SJCRH30 (cell line): ENCODE data around the gene CACNA2D3. TPM values are rescaled to one million over a fixed set of nuclear protein-coding genes. Genes with fewer than 3 reads are reported as not detected.

Experiments
- DNase-seq, 2 experiments: peaks; one replicate each; pipeline ENCODE4 v3.0.0-alpha.2; 2015 to 2020
- H3K27ac ChIP-seq: fragments of 250-450 bp; sonication (Bioruptor Pico); 2 replicates; pipeline ENCODE4 v1.5.1; 2020; ENCODE audit warnings: mild to moderate bottlenecking, moderate library complexity
- H3K27me3 ChIP-seq: fragments of 250-450 bp; sonication (Bioruptor Pico); 2 replicates; pipeline ENCODE4 v1.5.1; 2020; ENCODE audit warnings: mild to moderate bottlenecking, moderate library complexity
- H3K36me3 ChIP-seq: fragments of 250-450 bp; sonication (Bioruptor Pico); 2 replicates; pipeline ENCODE4 v1.5.1; 2020; ENCODE audit warnings: mild to moderate bottlenecking, moderate library complexity
- H3K4me1 ChIP-seq: fragments of 250-450 bp; sonication (Bioruptor Pico); 2 replicates; pipeline ENCODE4 v1.5.1; 2020; ENCODE audit warnings: mild to moderate bottlenecking, moderate library complexity
- H3K4me3 ChIP-seq: fragments of 250-450 bp; sonication (Bioruptor Pico); 2 replicates; pipeline ENCODE4 v1.5.1; 2020; ENCODE audit warnings: mild to moderate bottlenecking, moderate library complexity
- H3K9me3 ChIP-seq: fragments of 250-450 bp; sonication (Bioruptor Pico); replicated peaks from 2 replicates; pipeline ENCODE4 v1.5.1; 2020; ENCODE audit warnings: mild to moderate bottlenecking, moderate library complexity
- total RNA-seq: library from RNA; depleted of rRNA; stranded (reverse); fragments of >200 nt; shearing (Covaris generic); gene quantifications from 2 replicates; pipeline ENCODE4 v1.2.3, GENCODE V29; 2014

CACNA2D3 gene
- total RNA-seq, 1 experiment from 2014 or later: 0.22 TPM

- DNase-seq: no peak
- Histone ChIP-seq H3K27me3 (no peaks in the 10 kb centered on the region), H3K4me3 (no peak overlapping the region), H3K27ac (no peak overlapping the region), H3K4me1 (peaks cover 48% of the 10 kb centered on the region), H3K9me3 (no peaks in the 10 kb centered on the region), H3K36me3 (no peaks in the 10 kb centered on the region)
Measured at GRCh38 chr3:54858093-54858785, 735.9 kb downstream of the CACNA2D3 start.

DNA sequence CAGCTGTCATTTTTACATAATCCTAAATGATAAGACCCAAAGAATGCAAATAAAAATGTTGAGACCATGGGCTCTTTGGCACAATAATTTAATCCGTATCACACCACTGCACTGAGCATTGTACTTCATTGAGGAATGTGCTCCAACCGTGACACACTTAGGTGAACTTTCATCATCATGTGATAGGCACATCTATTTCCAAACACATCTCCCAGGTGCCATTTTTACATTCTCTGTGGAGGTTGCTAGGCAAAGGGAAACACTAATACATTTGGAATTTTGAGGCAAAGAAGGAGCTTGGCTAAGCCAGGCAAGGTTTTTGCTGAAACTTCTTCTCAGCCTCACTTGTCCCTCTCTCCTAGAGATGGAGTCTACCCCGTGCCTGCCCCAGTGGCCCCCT, 736.8 kb downstream of the CACNA2D3 start:
- Histone ChIP-seq H3K9me3 (no peaks in the 10 kb centered on the region), H3K27ac (no peak overlapping the region), H3K36me3 (no peaks in the 10 kb centered on the region), H3K4me1 (peaks cover 55% of the 10 kb centered on the region), H3K27me3 (no peaks in the 10 kb centered on the region), H3K4me3 (no peak overlapping the region)
- DNase-seq: no peak

GRCh38 chr3:54861248-54862067, 739.1 kb downstream of the CACNA2D3 start:
- peaks cover 50% of the 10 kb centered on the region for H3K4me1 ChIP-seq
- H3K27me3 ChIP-seq: no peaks in the 10 kb centered on the region
- no peaks in the 10 kb centered on the region for H3K9me3 ChIP-seq
- H3K36me3 ChIP-seq: no peaks in the 10 kb centered on the region
- H3K4me3 ChIP-seq: no peak overlapping the region
- no peak overlapping the region for H3K27ac ChIP-seq
- DNase-seq: no peak

DNA sequence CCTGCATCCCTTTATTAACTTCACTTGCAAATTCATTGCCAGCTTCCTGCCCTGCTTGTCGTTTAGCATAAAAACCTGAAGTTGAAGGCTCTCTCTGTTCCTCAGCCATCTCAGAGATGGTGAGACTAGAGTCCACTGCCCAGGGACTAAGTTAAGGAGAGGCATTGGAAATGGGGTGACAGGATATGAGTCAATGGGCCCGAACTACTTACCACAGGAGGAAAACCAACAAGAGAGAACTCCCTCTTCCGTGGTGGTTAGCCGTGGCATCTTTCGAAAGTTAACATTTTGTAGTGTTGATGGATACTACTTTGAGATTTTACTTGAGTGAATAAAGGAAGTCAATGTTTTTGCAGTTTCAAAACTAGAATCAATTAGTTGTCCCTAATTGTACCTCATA, 740.2 kb downstream of the CACNA2D3 start:
- no peaks in the 10 kb centered on the region for H3K36me3 ChIP-seq
- DNase-seq: no peak
- H3K27me3 ChIP-seq: no peaks in the 10 kb centered on the region
- no peaks in the 10 kb centered on the region for H3K9me3 ChIP-seq
- H3K4me1 ChIP-seq: peaks cover 41% of the 10 kb centered on the region
- H3K27ac ChIP-seq: no peak overlapping the region
- no peak overlapping the region for H3K4me3 ChIP-seq

- DNase-seq: peak; percentile 26 to 42
Measured at GRCh38 chr3:54863366-54863765, 741.0 kb downstream of the CACNA2D3 start.

DNA sequence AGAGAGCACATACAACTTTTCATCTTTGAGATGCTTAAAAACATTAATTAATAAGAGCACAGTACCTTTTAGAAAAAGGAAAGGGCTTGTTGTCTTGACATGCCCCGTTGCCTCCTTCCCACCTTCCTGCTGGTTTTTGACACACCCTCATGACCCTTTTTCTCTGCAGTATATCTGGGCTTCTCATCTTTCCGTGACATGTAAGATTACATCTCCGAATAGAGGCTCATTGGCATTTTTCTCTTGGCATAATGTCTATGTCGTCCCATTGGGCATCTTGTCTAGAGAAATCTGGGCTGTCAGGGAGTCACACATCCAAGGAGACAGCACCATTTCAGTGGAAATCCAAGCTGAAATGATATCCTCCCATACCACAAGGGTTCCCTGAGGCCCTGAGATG, 741.4 kb downstream of the CACNA2D3 start:
- Histone ChIP-seq H3K27me3 (no peaks in the 10 kb centered on the region), H3K9me3 (no peaks in the 10 kb centered on the region), H3K4me1 (peaks cover 29% of the 10 kb centered on the region), H3K27ac (no peak overlapping the region), H3K36me3 (no peaks in the 10 kb centered on the region), H3K4me3 (no peak overlapping the region)
- DNase-seq: no peak

More at GRCh38 chr3:54863366-54863765, 741.0 kb downstream of the CACNA2D3 start:
- H3K36me3 ChIP-seq: no peaks in the 10 kb centered on the region
- H3K9me3 ChIP-seq: no peaks in the 10 kb centered on the region
- H3K27me3 ChIP-seq: no peaks in the 10 kb centered on the region
- peak overlapping the region; percentile 27; the same call in 1 of the 2 replicates for H3K27ac ChIP-seq
- peaks cover 32% of the 10 kb centered on the region for H3K4me1 ChIP-seq
- no peak overlapping the region for H3K4me3 ChIP-seq

DNA sequence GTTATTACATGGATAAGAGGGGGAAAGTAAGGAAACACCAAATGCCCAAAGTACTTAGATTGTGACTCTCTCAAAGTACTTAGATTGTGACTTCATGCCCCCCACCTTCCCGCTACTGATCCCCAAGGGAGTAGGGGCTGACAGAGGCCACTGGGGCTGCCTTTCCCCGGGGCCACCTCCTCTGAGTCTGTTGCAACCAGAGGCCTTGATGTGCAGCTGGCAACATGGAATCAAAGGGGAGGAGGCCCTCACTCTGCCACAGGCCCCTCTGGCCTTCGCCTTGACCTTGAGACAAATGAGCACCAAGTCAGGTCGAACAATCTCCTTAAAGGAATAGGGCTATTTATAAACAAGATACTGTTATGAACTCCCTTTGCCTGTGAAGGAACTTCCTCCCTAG, 743.0 kb downstream of the CACNA2D3 start:
- DNase-seq: no peak
- Histone ChIP-seq H3K9me3 (no peaks in the 10 kb centered on the region), H3K4me1 (peaks cover 22% of the 10 kb centered on the region), H3K4me3 (no peak overlapping the region), H3K36me3 (no peaks in the 10 kb centered on the region), H3K27ac (no peak overlapping the region), H3K27me3 (no peaks in the 10 kb centered on the region)

DNA sequence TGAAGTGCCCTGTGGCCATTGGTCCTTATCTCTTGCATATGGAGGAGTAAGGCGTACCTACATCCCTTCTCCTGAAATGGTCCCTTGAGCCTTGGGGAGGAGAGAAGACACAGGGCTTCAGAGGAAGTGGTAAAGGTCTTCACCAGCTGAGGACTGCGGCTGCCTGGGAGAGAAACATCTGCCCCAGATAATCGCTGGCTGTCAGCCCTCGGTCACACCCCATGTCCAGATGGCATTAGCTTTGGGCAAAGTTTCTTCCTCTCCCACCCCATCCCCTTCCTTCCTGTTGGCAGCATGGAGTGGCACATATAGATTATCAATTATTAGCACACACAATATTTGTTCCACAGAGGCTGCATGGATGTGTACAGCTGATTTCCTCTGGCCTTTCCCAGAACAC, 743.9 kb downstream of the CACNA2D3 start:
- no peaks in the 10 kb centered on the region for H3K36me3 ChIP-seq
- H3K4me1 ChIP-seq: peaks cover 25% of the 10 kb centered on the region
- H3K4me3 ChIP-seq: no peak overlapping the region
- DNase-seq: peak; percentile 20 to 50
- no peaks in the 10 kb centered on the region for H3K9me3 ChIP-seq
- no peaks in the 10 kb centered on the region for H3K27me3 ChIP-seq
- no peak overlapping the region for H3K27ac ChIP-seq

GRCh38 chr3:54870423-54870822, 748.1 kb downstream of the CACNA2D3 start:
- Histone ChIP-seq H3K27me3 (no peaks in the 10 kb centered on the region), H3K36me3 (no peaks in the 10 kb centered on the region), H3K4me3 (no peak overlapping the region), H3K4me1 (peaks cover 12% of the 10 kb centered on the region), H3K9me3 (no peaks in the 10 kb centered on the region), H3K27ac (peak overlapping the region; percentile 21; the same call in 1 of the 2 replicates)
- DNase-seq: peak; percentile 67 to 83

GRCh38 chr3:54871867-54872266, 749.5 kb downstream of the CACNA2D3 start:
- no peak overlapping the region for H3K27ac ChIP-seq
- H3K36me3 ChIP-seq: no peaks in the 10 kb centered on the region
- peaks cover 4% of the 10 kb centered on the region for H3K4me1 ChIP-seq
- no peak for DNase-seq
- H3K4me3 ChIP-seq: no peak overlapping the region
- no peaks in the 10 kb centered on the region for H3K27me3 ChIP-seq
- H3K9me3 ChIP-seq: no peaks in the 10 kb centered on the region

DNA sequence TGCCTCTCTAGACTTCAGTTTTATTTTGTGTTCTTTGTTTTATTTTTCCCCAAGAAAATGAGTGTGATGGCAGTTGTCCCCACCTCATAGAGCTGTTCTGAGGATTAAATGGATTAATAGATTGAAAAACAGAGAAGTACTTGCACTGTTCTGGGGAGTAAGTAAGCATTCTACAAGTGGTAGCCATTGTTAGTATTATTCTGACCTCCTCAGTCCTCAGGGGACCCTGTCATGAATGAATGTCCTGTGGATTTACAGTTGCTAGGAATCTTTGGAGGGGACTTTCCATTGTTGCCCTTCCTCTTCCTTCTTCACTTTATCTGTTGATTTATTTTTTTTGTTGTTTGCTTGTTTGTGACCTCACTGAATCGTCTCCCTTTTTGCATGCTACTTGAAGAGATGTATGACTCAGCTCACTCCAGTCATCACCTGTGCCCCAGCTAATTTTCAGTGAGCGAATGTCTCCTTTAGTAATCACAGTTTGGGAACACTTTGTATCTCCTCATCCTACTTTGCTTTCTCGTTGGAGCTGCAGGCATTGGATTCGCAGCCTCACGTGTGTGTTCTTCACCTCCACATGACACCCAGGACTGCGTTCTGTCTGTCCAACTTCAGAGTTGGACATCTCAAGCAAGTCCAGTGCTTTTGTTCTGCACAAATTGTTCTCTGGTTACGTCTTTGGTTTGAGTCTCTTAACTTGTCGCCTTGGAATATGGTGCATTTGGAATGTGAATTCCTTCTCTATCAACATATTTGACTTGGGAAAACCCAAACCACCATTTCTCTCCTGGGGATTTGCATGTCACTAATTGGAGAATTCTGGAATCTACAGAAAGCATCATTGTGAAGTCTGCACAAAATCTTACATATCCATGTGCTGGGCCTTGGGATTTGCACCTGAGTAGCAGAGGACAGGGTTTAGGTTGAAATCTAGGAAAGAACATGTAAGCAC, 751.0 kb downstream of the CACNA2D3 start:
- no peak for DNase-seq
- Histone ChIP-seq H3K9me3 (no peaks in the 10 kb centered on the region), H3K4me1 (peaks cover 4% of the 10 kb centered on the region), H3K27ac (no peak overlapping the region), H3K4me3 (no peak overlapping the region), H3K36me3 (no peaks in the 10 kb centered on the region), H3K27me3 (no peaks in the 10 kb centered on the region)

GRCh38 chr3:54874816-54875556, 752.6 kb downstream of the CACNA2D3 start:
- H3K36me3 ChIP-seq: no peaks in the 10 kb centered on the region
- peaks cover 4% of the 10 kb centered on the region for H3K4me1 ChIP-seq
- H3K27me3 ChIP-seq: no peaks in the 10 kb centered on the region
- DNase-seq: no peak
- no peak overlapping the region for H3K27ac ChIP-seq
- H3K4me3 ChIP-seq: no peak overlapping the region
- H3K9me3 ChIP-seq: no peaks in the 10 kb centered on the region

DNA sequence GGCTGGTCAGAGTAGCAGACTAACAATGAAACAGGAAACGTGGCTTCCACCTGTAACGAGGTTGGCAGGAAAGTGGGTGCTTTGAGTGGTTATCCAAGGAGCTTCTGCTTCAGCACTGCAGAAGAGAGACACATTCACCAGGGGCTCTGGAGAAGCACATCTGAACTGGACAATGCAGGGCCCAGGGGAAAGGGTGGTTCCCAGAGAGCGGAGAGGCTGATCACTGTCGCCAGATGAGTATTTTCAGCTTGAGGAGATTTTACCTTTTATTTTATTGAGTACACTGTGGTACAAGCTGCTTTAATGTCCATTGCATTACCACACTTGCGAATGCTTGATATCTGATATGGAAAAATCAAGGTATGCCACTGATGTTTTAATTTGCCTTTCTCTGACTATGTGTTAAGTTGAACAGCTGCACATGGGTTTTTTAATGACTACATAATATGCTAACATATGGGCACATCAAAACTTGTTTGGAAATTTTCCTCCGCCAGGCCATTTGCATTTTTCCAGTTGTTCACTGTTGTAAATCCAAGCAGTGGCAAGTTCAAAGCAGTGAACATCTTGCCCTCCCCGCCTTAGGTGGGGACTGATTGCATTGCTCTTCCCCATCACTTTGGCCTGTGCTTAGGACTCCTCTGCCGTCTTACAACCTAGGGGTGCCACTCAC, 753.4 kb downstream of the CACNA2D3 start:
- no peaks in the 10 kb centered on the region for H3K27me3 ChIP-seq
- no peak overlapping the region for H3K27ac ChIP-seq
- no peaks in the 10 kb centered on the region for H3K9me3 ChIP-seq
- peaks cover under 1% of the 10 kb centered on the region for H3K4me1 ChIP-seq
- no peak for DNase-seq
- no peaks in the 10 kb centered on the region for H3K36me3 ChIP-seq
- no peak overlapping the region for H3K4me3 ChIP-seq

DNA sequence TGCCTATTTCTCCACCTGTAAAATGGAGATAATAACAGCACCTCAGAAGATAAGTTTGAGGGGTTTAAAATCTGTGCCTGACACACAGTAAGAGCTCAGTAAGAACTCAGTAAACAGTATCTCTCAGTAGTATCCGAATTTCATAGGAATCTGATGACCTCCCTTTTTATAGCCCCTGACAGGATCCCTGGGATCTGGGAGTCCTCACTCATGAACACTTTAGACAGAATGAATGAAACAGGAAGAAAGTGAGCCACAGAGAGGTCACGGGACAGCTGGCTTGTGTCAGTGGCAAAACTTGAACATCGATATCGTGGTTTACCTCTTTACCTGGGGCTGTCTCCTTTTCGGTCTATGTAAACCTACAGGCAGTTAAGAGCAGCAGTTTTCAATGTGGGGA, 754.3 kb downstream of the CACNA2D3 start:
- no peak overlapping the region for H3K4me3 ChIP-seq
- no peak for DNase-seq
- no peak overlapping the region for H3K27ac ChIP-seq
- H3K27me3 ChIP-seq: no peaks in the 10 kb centered on the region
- no peaks in the 10 kb centered on the region for H3K4me1 ChIP-seq
- H3K36me3 ChIP-seq: no peaks in the 10 kb centered on the region
- H3K9me3 ChIP-seq: no peaks in the 10 kb centered on the region
